Head of caudate nucleus (tissue), 42 donors: ENCODE results near the gene IL1RL2.

Experiments used
- DNase-seq, 42 donors: peaks; one replicate each; pipeline versions ENCODE4 v3.0.0 to v3.0.0-alpha.2; 2020 to 2021; ENCODE audit warnings: mixed read lengths in 7 of 42
- intact Hi-C: fragments of 100-400 bp; cut with DNase I; formaldehyde crosslinking; loops from one replicate; pipeline ENCODE4 v1.15.0; 2022

IL1RL2 gene

DNA sequence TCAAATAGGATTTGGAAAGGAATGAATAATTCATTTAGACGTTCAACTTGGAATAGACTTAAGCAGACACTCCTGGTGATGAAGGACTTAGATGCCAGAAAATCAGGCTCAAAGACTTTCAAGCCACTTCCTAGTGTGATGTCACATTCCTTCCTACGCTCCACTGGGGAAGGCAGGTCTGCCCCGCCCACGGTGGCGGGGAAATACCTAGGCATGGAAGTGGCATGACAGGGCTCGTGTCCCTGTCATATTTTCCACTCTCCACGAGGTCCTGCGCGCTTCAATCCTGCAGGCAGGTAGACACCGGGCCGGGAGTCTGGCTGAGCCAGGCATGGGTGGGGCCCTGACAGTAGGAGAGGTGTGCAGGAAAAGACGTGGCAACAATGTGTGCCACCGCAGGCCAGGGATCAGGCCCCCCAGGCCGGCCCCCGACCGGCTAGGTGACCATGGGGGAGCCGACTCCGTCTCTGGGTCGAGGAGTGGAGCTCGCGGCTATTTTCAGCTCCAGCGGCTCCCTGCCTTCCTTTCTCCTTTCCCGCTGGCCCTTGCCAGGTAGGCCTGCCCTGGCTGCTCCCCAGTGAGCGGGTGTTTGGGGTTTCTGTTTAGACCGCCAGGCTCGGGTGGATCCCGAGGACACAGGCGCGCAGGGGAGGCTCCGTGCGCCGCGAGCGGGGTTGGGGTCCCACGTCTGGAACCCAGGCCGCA is at the start of gene IL1RL2:
TSS of gene IL1RL2 (plus strand) at position 233 of the 705 bp plus-strand sequence. CDS start 845 bp downstream, outside the sequence.
- intact Hi-C loops = loop anchor here (10.0 kb wide), 1 partner anchor 48 kb away; no protein-coding TSS in a partner anchor
- DNase-seq = peak in 33 of 42 donors; percentile 1 to 62 (median 16)

DNA sequence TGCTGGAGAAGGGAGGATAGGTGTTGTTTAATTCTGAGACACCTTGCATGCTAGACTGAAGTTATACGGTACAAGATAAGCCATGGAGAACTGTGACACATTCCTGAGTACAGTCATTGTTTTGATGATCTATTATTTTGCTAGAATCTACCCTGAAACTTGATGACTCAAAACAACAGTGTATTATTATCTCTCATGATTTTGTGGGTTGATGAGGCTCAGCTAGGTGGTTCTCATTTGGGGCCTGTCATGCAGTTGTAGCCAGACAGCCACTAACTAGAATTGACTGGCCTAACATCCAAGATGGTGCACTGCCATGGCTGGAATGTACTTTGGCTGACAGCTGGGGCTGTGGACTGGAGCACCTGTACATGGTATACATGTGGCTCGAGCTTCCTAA is 49.7 kb upstream of the IL1RL2 start:
- intact Hi-C loops = no loop called here
- no peak for DNase-seq

- intact Hi-C loops = no loop called here
- DNase-seq = no peak
These were observed 48.5 kb upstream of the IL1RL2 start for GRCh38 chr2:102138331-102138730.

- DNase-seq = no peak
- intact Hi-C loops = no loop called here
These were observed 47.0 kb upstream of the IL1RL2 start for GRCh38 chr2:102139851-102140250.

- no peak for DNase-seq
- intact Hi-C loops = no loop called here
These were observed 46.4 kb upstream of the IL1RL2 start for GRCh38 chr2:102140377-102140776.

- intact Hi-C loops = no loop called here
These were observed 45.5 kb upstream of the IL1RL2 start for GRCh38 chr2:102141011-102141943.

DNA sequence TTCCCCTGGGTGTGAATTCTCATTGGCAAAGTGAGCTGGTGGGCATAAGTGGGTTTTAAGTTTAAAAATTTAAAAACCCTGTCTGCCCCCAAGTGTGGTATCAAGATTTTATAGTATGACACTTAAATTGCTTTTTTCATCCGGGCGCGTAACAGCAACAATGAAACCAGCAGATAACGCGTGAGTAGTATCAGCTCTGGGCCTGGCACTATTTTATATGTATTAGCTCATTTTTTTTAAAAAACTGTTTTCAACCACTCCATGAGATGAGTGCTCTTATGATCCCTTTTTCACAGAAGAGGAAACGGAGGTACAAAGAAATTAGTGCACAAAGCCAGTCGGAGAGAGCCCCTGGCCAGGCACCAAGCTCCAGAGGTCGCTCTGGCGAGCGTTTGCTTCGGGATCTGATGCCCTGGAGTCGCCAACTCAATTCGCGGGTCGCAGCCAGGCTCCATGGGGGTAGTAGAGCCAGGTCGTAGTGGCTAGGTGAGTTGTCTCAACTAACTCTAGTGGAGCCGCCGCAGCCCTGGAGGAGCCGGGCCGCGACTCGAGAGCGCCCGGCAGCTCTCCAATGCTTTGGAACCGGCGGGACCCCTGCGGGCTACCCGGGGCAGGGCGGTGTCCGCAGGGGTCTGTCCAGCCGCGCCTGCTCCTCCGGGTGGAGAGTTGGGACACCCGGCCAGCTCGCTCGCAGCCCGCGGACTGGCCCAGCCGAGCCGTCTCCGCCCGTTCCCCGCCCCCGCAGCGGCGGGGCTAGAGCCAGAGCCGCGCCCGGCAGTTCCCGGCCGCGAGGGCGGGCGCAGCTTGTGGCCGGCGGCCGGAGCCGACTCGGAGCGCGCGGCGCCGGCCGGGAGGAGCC is 44.6 kb upstream of the IL1RL2 start, which contains the start of gene IL1R1:
TSS of gene IL1R1 (plus strand) at position 777 of the 859 bp plus-strand sequence. CDS start 14,979 bp downstream, outside the sequence.
- intact Hi-C loops = no loop called here
- DNase-seq = peak in 31 of 42 donors; percentile 6 to 63 (median 26)

More at GRCh38 chr2:102141011-102141943, 45.5 kb upstream of the IL1RL2 start:
- DNase-seq = no peak

GRCh38 chr2:102142829-102143449 is 43.9 kb upstream of the IL1RL2 start:
- intact Hi-C loops = no loop called here
- no peak for DNase-seq

DNA sequence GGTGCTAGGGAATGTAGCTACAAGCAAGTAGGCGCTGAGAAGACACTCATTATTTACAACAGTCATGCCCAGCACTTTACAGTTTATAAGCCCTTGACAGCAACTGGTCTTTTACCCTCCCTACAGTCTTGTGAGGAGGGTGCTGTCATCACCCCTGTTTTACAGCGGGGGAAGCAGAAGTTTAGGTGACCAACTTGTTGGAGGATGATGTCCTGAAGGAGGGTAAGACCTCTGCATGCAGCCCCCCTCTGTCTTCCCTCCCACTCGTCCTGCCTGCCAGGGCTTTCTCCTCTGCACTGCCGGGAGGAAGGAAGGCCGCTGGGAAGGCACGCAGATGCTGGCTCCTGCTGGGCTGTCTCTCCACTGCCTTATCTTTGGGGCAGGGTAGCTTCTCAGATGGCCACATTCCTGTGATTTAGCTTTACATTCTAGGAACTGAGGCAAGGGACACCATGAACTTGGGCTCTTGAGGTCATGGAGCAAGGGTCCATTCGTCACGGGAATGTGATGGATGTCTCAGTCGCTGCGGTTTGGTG is 43.3 kb upstream of the IL1RL2 start:
- intact Hi-C loops = no loop called here
- DNase-seq = no peak

DNA sequence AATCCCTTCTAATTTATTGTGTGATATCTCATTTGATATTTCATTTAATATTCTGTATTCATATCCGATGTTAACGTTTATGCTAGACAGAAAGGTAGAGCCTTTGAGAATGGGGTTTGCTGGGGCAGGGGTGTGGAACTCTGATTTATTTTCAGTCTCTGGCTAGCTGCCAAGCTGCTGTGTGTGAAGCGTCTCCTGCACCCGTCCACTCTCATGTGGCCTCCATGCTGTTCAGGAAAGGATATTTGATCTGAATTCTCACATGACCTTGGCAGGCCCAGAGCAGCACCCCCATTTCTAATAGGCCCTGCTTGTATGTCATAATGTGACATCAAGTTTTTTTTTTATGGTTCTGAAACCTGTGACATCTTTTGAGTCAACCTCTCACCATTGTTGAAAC is 42.7 kb upstream of the IL1RL2 start:
- intact Hi-C loops = no loop called here
- no peak for DNase-seq

- intact Hi-C loops = no loop called here
- no peak for DNase-seq
These were observed 41.7 kb upstream of the IL1RL2 start for GRCh38 chr2:102145107-102145506.

GRCh38 chr2:102145934-102146333 is 40.9 kb upstream of the IL1RL2 start:
- no peak for DNase-seq
- intact Hi-C loops = no loop called here

DNA sequence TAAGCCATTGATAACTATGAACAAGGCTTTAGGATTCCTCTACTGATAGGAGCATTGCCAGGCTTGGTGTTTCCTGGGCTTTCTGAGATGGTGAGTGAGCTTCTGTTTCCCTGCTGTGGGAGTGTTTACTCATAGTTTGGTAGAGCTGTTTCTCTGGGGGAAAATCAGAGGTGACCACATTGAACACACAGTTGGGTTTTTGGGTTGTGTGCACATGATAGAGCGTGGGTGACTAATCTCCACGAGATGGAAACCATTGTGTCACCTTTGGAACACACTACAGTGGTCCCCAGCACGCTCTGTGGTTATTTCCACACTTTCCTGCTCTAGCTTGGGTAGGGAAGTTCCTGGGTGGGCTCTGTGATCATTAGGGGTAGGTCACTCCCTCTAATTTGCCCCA is 38.9 kb upstream of the IL1RL2 start:
- intact Hi-C loops = no loop called here
- no peak for DNase-seq

GRCh38 chr2:102149243-102149642 is 37.6 kb upstream of the IL1RL2 start:
- intact Hi-C loops = no loop called here
- DNase-seq = no peak

GRCh38 chr2:102149644-102150455 is 37.0 kb upstream of the IL1RL2 start:
- DNase-seq = no peak
- intact Hi-C loops = no loop called here

GRCh38 chr2:102154364-102154763 is 32.5 kb upstream of the IL1RL2 start:
- DNase-seq = no peak
- intact Hi-C loops = no loop called here

- no peak for DNase-seq
- intact Hi-C loops = no loop called here
These were observed 31.7 kb upstream of the IL1RL2 start for GRCh38 chr2:102154946-102155702.
